ENCODE results near the gene CCDC201. TPM values are rescaled to one million over a fixed set of nuclear protein-coding genes. Genes with fewer than 3 reads are reported as not detected.
"Not testable (repeated sequence)": the region's sequence is repeated elsewhere in the genome, so short reads cannot be mapped to it uniquely, and the experiment has no call there.

CCDC201 gene
- total and polyA plus RNA-seq, 7 experiments from 2014 or later, result not detected

DNA sequence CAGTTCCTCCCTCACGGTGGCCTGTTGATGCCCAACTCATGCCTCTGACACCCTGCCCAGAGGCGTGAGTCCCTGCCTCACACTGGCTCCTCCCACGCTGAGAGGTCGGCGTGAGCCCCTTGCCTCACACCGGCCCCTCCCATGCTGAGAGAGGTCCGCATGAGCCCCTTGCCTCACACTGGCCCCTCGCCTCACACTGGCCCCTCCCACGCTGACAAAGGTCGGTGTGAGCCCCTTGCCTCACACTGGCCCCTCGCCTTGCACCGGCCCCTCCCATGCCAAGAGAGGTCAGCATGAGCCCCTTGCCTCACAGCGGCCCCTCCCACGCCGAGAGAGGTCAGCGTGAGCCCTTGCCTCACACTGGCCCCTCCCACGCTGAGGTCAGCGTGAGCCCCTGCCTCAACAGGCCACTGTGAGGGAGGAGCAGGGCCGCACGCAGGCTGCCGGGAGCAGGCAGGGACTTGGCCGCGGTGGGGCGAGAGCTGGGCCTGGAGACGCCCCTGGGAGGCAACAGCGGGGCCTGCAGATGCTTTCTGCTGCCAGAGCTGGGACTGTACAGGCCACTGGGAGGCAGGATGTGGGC is 61.1 kb downstream of the CCDC201 start:
- not testable (repeated sequence) for ATAC-seq

DNA sequence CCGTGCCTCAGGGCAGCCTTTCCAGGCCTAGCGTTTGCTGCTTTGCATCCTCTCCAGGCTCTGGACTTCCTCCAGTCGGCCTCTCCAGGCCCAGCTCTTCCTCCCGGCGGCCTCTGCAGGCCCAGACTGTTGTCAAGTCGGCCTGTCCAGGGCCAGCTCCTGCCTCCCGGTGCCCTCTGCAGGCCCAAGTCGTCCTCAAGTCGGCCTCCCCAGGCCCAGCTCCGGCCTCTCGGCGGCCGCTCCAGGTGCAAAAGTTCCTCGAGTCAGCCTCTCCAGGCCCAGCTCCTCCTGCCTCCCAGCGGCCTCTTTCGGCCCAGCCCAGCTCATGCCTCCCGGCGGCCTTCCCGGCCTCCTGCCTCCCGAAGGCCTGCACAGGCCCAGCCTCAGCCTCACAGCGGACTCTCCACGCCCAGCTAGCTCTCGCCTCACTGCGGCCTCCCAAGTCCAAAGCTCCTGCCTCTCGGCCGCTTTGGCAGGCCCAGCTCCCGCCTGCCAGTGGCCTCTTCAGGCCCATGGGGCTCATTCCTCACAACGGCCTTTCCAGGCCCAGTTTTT is 62.4 kb downstream of the CCDC201 start:
- ATAC-seq; POLR2A ChIA-PET; H3K27ac ChIP-seq (ENCODE audit: low read depth, low read length); H3K27ac Mint-ChIP-seq; H3K9me3 ChIP-seq (ENCODE audit: control insufficient read depth in 2 of 3, low read length in 3 of 3); H3K4me1 ChIP-seq (ENCODE audit: control insufficient read depth in 2 of 2, insufficient read depth in 2 of 2, low read length in 2 of 2); H3K4me1 Mint-ChIP-seq; H3K4me3 Mint-ChIP-seq; CTCF ChIA-PET; DNase-seq; H3K4me3 ChIP-seq (ENCODE audit: low read length); H3K36me3 Mint-ChIP-seq; intact Hi-C loops (cut with micrococcal nuclease); H3K27me3 Mint-ChIP-seq; H3K9me3 Mint-ChIP-seq; H3K36me3 ChIP-seq (ENCODE audit: control insufficient read depth in 2 of 3, insufficient read depth in 3 of 3, low read length in 3 of 3); H3K27me3 ChIP-seq (ENCODE audit: control insufficient read depth in 2 of 2, insufficient read depth in 2 of 2, low read length in 2 of 2): not testable (repeated sequence)

More for the DNA sequence above, 61.1 kb downstream of the CCDC201 start:
- CTCF ChIA-PET; H3K9me3 ChIP-seq (ENCODE audit: control insufficient read depth in 2 of 3, low read length in 3 of 3); H3K4me1 Mint-ChIP-seq; DNase-seq; H3K27ac ChIP-seq (ENCODE audit: low read depth, low read length); H3K9me3 Mint-ChIP-seq; H3K27me3 Mint-ChIP-seq; POLR2A ChIA-PET; H3K36me3 Mint-ChIP-seq; H3K27me3 ChIP-seq (ENCODE audit: control insufficient read depth in 2 of 2, insufficient read depth in 2 of 2, low read length in 2 of 2); H3K4me1 ChIP-seq (ENCODE audit: control insufficient read depth in 2 of 2, insufficient read depth in 2 of 2, low read length in 2 of 2); intact Hi-C loops (cut with micrococcal nuclease); H3K4me3 Mint-ChIP-seq; H3K36me3 ChIP-seq (ENCODE audit: control insufficient read depth in 2 of 3, insufficient read depth in 3 of 3, low read length in 3 of 3); H3K4me3 ChIP-seq (ENCODE audit: low read length); H3K27ac Mint-ChIP-seq: not testable (repeated sequence)

Other genes with a start within 250 kb of the CCDC201 start
- not detected for gene IGFBP1, start 15.4 kb upstream of the CCDC201 start, total RNA-seq
- gene IGFBP1, start 15.4 kb upstream of the CCDC201 start, polyA plus RNA-seq, result not detected
- gene IGFBP3, start 48.2 kb upstream of the CCDC201 start, total RNA-seq, result 1 to 10 TPM; 3.2 to 9.4 (median 8.5) TPM
- gene IGFBP3, start 48.2 kb upstream of the CCDC201 start, polyA plus RNA-seq, result 1 to 10 TPM in 1 of 2 donors, under 1 TPM in 1; 0.45 to 1.3 TPM